Endothelial cell of umbilical vein (primary cell): Measurements from ENCODE around the gene TSPEAR. TPM values are rescaled to one million over a fixed set of nuclear protein-coding genes. Genes with fewer than 3 reads are reported as not detected.

Experiments used
- BruUV-seq: library from RNA; stranded (reverse); fragments of 400-500 nt; replicated peaks from 2 replicates; lab custom pipeline; 2021; lab: Mats Ljungman, UMichigan
- CTCF ChIA-PET: fragments of 300-600, 350-600 bp; sonication (Branson Sonifier 250); formaldehyde crosslinking; loops from one replicate; lab custom pipeline; 2021; ENCODE audit warnings: antibody characterized with exemption, inconsistent platforms; lab: Charles Lee
- POLR2A ChIA-PET: fragments of 300-600, 350-600 bp; sonication (Branson Sonifier 250); formaldehyde crosslinking; loops from one replicate; lab custom pipeline; 2021; ENCODE audit warnings: antibody characterized with exemption, inconsistent platforms; lab: Charles Lee
- DNase-seq: peaks from one replicate; pipeline ENCODE4 v3.0.0-alpha.2; 2011; ENCODE audit warnings: low read depth, low spot score
- FAIRE-seq: peaks from 2 replicates; lab custom pipeline; 2011; peaks lifted over from hg19 to GRCh38; lab: Jason Lieb, UNC
- H2AFZ ChIP-seq: 2 replicates; pipeline ENCODE4 v1.6.0; 2012; ENCODE audit warnings: low read depth, low read length, control low read depth, inconsistent platforms
- H3K27ac ChIP-seq: 2 replicates; pipeline ENCODE4 v1.5.1; 2011; ENCODE audit warnings: low read depth, mild to moderate bottlenecking, control low read depth, low read length, moderate library complexity; ENCODE audit not compliant: insufficient read depth
- H3K27me3 ChIP-seq, 2 experiments: 2 replicates each; pipeline versions ENCODE4 v1.6.0 to v1.6.1; 2011; ENCODE audit warnings: low read length in 2 of 2, mixed read lengths in 1 of 2; ENCODE audit not compliant: control insufficient read depth in 2 of 2, insufficient read depth in 2 of 2
- H3K36me3 ChIP-seq, 2 experiments: 2 replicates in 1 of 2; 3 replicates in 1 of 2; pipeline ENCODE4 v1.5.1; 2011; ENCODE audit warnings: low read length in 2 of 2, mild to moderate bottlenecking in 1 of 2, moderate library complexity in 1 of 2; ENCODE audit not compliant: control insufficient read depth in 2 of 2, insufficient read depth in 2 of 2; ENCODE audit errors: extremely low read depth in 1 of 2
- H3K4me1 ChIP-seq: 3 replicates; pipeline ENCODE4 v1.5.1; 2011; ENCODE audit warnings: mild to moderate bottlenecking, low read length; ENCODE audit not compliant: control insufficient read depth, insufficient read depth; ENCODE audit errors: extremely low read depth
- H3K4me2 ChIP-seq: 2 replicates; pipeline ENCODE4 v1.6.1; 2011; ENCODE audit warnings: low read length, control low read depth, mixed read lengths; ENCODE audit not compliant: insufficient read depth
- H3K4me3 ChIP-seq, 3 experiments: fragments of 200-600 bp in 1 of 3; sonication (generic), shearing (Covaris generic) in 1 of 3; replicated peaks in 1 of 3; 2 replicates each; pipeline ENCODE4 v1.5.1; 2011 to 2016; ENCODE audit warnings: control low read depth in 3 of 3, low read length in 3 of 3, mild to moderate bottlenecking in 2 of 3, inconsistent platforms in 1 of 3, low read depth in 1 of 3, moderate library complexity in 1 of 3; ENCODE audit not compliant: insufficient read depth in 1 of 3
- H3K79me2 ChIP-seq: 2 replicates; pipeline ENCODE4 v1.6.0; 2012; ENCODE audit warnings: low read length, inconsistent platforms; ENCODE audit not compliant: control insufficient read depth, insufficient read depth
- H3K9ac ChIP-seq: replicated peaks from 2 replicates; pipeline ENCODE3; 2011; ENCODE audit warnings: low read length, control low read depth; ENCODE audit not compliant: insufficient read depth; ENCODE audit errors: extremely low read depth
- H3K9me1 ChIP-seq: replicated peaks from 3 replicates; pipeline ENCODE4 v1.6.0; 2011; ENCODE audit warnings: mild to moderate bottlenecking, low read length; ENCODE audit not compliant: control insufficient read depth, insufficient read depth; ENCODE audit errors: extremely low read depth
- H3K9me3 ChIP-seq: replicated peaks from 2 replicates; pipeline ENCODE4 v1.5.1; 2012; ENCODE audit warnings: low read length, inconsistent platforms; ENCODE audit not compliant: control insufficient read depth, insufficient read depth
- H4K20me1 ChIP-seq: replicated peaks from 2 replicates; pipeline ENCODE3; 2011; ENCODE audit warnings: mild to moderate bottlenecking, low read length; ENCODE audit not compliant: control insufficient read depth, insufficient read depth; ENCODE audit errors: extremely low read depth
- EZH2 ChIP-seq: IDR thresholded peaks from 2 replicates; pipeline ENCODE4 v1.6.1; 2012; ENCODE audit warnings: borderline replicate concordance, low read depth, mild to moderate bottlenecking, moderate library complexity, low read length, inconsistent platforms; ENCODE audit not compliant: severe bottlenecking
- FOS ChIP-seq: IDR thresholded peaks from 2 replicates; pipeline ENCODE4 v1.6.1; 2011; ENCODE audit warnings: mild to moderate bottlenecking, low read length, moderate library complexity, borderline replicate concordance; ENCODE audit not compliant: insufficient read depth
- GATA2 ChIP-seq: IDR thresholded peaks from 2 replicates; pipeline ENCODE4 v1.7.0; 2011; ENCODE audit warnings: low read depth, mild to moderate bottlenecking, moderate library complexity, mixed read lengths, low read length; ENCODE audit not compliant: insufficient read length, insufficient read depth
- JUN ChIP-seq: IDR thresholded peaks from 2 replicates; pipeline ENCODE4 v1.6.1; 2011; ENCODE audit warnings: borderline replicate concordance, low read depth; ENCODE audit not compliant: insufficient read length, insufficient read depth
- MAX ChIP-seq: IDR thresholded peaks from 2 replicates; pipeline ENCODE4 v1.6.1; 2011; ENCODE audit not compliant: insufficient read depth, insufficient read length
- MYC ChIP-seq: IDR thresholded peaks from one replicate; pipeline ENCODE4 v1.6.1; 2011; ENCODE audit warnings: mild to moderate bottlenecking, low read depth, low read length
- POLR2A ChIP-seq: IDR thresholded peaks from 2 replicates; pipeline ENCODE4 v1.6.1; 2012; ENCODE audit warnings: low read depth, mild to moderate bottlenecking, control low read depth, low read length
- POLR2AphosphoS5 ChIP-seq: IDR thresholded peaks from 2 replicates; pipeline ENCODE4 v1.6.1; 2012; ENCODE audit warnings: low read depth, mild to moderate bottlenecking, control low read depth, low read length, moderate library complexity; ENCODE audit not compliant: insufficient read depth
- dilution Hi-C: fragments of 300-500 bp; cut with MboI; formaldehyde crosslinking; loops from one replicate; pipeline ENCODE4 v1.15.0; 2019; ENCODE audit warnings: low sequenced_read_pairs; ENCODE audit not compliant: extremely low pct_ligation_motif_present
- intact Hi-C: fragments of 100-400 bp; cut with micrococcal nuclease; formaldehyde crosslinking; loops from one replicate; pipeline ENCODE4 v1.10.0; 2022
- polyA plus RNA-seq, 4 experiments: library from polyadenylated mRNA; depleted of rRNA in 3 of 4; stranded (reverse) in 3 of 4; unstranded in 1 of 4; fragments of >200 nt; gene quantifications; 2 replicates each; pipeline versions ENCODE4 v1.2.1 to v1.2.3, GENCODE V29; 2011 to 2012; ENCODE audit warnings: missing spikeins in 1 of 4
- total RNA-seq: library from RNA; stranded (reverse); gene quantifications from 2 replicates; pipeline ENCODE4 v1.2.3, GENCODE V29; 2021
- TF ChIP-seq, protein P1 (sequence below), 2 donors: IDR thresholded peaks; 1 replicate in 1 of 2; 2 replicates in 1 of 2; pipeline ENCODE4 v1.5.1; 2011; ENCODE audit warnings: low read length in 2 of 2, mild to moderate bottlenecking in 2 of 2, moderate library complexity in 2 of 2, control low read depth in 1 of 2, inconsistent platforms in 1 of 2, low read depth in 1 of 2; ENCODE audit not compliant: insufficient read depth in 1 of 2; ENCODE audit errors: extremely low read depth in 1 of 2

The TSPEAR gene
- total and polyA plus RNA-seq, 2 donors (not counting 3 experiments of a cell fraction or from before 2014, with no cell fraction given): 0.01 TPM; not detected in 1

GRCh38 chr21:44653656-44654575, 57.5 kb downstream of the TSPEAR start:
- Histone ChIP-seq H3K27me3 (no peaks in the 10 kb centered on the region), H3K4me1 (no peaks in the 10 kb centered on the region), H3K36me3 (no peaks in the 10 kb centered on the region), H2AFZ (no peak overlapping the region), H3K27ac (no peak overlapping the region), H3K79me2 (no peaks in the 10 kb centered on the region), H3K9ac (no peak overlapping the region), H3K4me3 (no peak overlapping the region), H3K9me3 (no peaks in the 10 kb centered on the region), H4K20me1 (no peaks in the 10 kb centered on the region), H3K9me1 (no peaks in the 10 kb centered on the region), H3K4me2 (no peak overlapping the region)
- dilution Hi-C loops: no loop called here
- TF ChIP-seq FOS (no peak), GATA2 (no peak), MYC (no peak), MAX (no peak), EZH2 (no peak), JUN (no peak), POLR2AphosphoS5 (no peak), POLR2A (no peak)
- TF ChIP-seq, protein P1, sequence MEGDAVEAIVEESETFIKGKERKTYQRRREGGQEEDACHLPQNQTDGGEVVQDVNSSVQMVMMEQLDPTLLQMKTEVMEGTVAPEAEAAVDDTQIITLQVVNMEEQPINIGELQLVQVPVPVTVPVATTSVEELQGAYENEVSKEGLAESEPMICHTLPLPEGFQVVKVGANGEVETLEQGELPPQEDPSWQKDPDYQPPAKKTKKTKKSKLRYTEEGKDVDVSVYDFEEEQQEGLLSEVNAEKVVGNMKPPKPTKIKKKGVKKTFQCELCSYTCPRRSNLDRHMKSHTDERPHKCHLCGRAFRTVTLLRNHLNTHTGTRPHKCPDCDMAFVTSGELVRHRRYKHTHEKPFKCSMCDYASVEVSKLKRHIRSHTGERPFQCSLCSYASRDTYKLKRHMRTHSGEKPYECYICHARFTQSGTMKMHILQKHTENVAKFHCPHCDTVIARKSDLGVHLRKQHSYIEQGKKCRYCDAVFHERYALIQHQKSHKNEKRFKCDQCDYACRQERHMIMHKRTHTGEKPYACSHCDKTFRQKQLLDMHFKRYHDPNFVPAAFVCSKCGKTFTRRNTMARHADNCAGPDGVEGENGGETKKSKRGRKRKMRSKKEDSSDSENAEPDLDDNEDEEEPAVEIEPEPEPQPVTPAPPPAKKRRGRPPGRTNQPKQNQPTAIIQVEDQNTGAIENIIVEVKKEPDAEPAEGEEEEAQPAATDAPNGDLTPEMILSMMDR (IDR thresholded peaks at IDR 0.05; ENCODE audit: extremely low read depth in 1 of 2, insufficient read depth in 1 of 2, low read depth in 1 of 2, low read length in 2 of 2): no peak
- DNase-seq (no peak), FAIRE-seq (no peak)
- no TSS peak for BruUV-seq
- ChIA-PET CTCF (interaction anchor here (1.0 kb wide), 1 partner anchor 23 kb away, joined by 3 read pairs; no protein-coding TSS in a partner anchor), POLR2A (interaction anchor here (1.1 kb wide), 1 partner anchor 32 kb away, joined by 3 read pairs; no protein-coding TSS in a partner anchor)
- intact Hi-C loops: no loop called here
